Kasumi-1 (cell line): Measurements from ENCODE around the gene MYL9.
"Not testable (repeated sequence)": the region's sequence is repeated elsewhere in the genome, so short reads cannot be mapped to it uniquely, and the experiment has no call there.

Experiments
- DNase-seq, 2 experiments: peaks; one replicate each; lab custom pipeline; 2025; lab: John Stamatoyannopoulos, UW

The MYL9 gene

GRCh38 chr20:36549942-36550789 is 8.8 kb downstream of the MYL9 start:
- no peak for DNase-seq

DNA sequence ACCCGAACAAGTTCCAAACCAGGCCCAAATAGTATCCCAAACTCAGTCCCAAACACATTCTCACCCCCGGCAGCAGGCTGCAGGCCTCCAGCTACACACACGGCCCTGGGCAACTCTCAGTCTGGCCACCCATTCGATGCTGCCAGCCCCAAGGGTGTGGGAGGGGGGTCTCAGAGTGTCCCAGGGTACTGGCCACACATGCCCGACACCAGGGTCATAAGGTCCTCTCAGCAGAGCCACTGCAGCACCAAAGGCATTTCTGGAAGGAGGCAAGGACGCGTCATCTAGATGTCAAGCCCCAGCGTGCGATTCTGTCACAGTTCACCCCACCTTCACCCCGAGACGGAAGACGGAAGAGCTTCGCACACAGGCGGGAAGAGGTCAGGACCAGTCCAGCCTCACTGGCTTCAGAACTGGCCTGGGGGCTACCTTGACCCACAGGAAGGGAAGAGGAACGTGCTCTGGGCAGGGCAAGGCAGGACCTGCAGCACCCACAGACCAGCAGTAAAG is 9.5 kb downstream of the MYL9 start:
- DNase-seq = no peak

GRCh38 chr20:36555248-36555647 is 13.9 kb downstream of the MYL9 start:
- no peak for DNase-seq

GRCh38 chr20:36562724-36563123 is 21.4 kb downstream of the MYL9 start:
- DNase-seq = no peak

GRCh38 chr20:36563374-36563773 is 22.1 kb downstream of the MYL9 start:
- no peak for DNase-seq

DNA sequence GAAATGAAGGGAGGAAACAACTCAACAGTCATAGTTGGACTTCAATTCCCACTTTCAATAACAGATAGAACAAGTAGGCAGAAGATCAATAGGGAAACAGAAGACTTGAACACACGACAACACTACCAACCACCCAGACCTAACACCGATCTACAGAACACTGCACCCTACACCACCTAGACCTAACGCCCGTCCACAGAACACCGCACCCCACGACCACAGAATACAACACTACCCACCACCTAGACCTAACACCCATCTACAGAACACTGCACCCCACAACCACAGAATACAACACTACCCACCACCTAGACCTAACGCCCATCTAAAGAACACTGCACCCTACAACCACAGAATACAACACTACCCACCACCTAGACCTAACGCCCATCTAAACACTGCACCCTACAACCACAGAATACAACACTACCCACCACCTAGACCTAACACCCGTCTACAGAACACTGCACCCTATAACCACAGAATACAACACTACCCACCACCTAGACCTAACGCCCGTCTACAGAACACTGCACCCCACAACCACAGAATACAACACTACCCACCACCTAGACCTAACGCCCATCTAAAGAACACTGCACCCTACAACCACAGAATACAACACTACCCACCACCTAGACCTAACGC is 22.9 kb downstream of the MYL9 start:
- not testable (repeated sequence) for DNase-seq

- DNase-seq = not testable (repeated sequence)
Measured at GRCh38 chr20:36564726-36565121, 23.4 kb downstream of the MYL9 start.

DNA sequence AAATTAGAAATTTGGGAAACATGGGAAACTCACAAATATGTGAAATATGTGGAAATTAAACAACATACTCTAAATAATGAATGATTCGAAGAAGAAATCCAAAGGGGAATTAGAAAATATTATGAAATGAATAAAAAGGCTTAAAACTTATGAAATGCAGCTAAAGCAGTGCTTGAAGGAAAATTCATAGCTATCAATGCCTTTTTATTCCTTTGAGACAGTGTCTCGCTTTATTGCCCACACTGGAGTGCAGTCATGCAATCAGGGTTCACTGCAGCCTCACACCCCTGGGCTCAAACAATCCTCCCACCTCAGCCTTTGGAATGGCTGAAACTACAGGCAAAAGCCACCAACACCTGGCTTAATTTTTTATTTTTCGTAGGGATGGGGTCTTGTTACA is 24.2 kb downstream of the MYL9 start:
- DNase-seq = no peak

GRCh38 chr20:36569847-36570429 is 28.6 kb downstream of the MYL9 start:
- no peak for DNase-seq

GRCh38 chr20:36571564-36572504 is 30.5 kb downstream of the MYL9 start:
- DNase-seq = peak in 1 of 2 experiments; percentile 17

DNA sequence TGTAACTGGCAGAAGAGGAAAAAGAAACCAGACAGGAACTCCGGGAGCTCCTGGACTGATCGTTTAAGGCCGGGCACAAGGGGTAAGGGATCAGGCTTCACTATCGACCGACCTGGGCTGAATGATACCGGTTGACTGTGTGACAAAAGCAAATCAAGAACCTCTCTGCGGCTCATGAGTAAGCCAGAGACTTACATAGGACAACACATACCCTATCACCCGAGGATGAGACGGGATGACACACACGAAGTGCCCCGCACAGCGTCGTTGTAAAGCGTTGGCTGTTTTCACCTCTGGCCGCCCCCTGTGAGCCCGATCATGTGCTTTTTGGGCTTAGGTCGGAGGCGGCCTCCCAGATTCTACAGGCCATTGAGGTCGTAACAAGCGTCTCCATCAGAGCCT is 31.4 kb downstream of the MYL9 start:
- DNase-seq = peak; percentile 43 to 45

DNA sequence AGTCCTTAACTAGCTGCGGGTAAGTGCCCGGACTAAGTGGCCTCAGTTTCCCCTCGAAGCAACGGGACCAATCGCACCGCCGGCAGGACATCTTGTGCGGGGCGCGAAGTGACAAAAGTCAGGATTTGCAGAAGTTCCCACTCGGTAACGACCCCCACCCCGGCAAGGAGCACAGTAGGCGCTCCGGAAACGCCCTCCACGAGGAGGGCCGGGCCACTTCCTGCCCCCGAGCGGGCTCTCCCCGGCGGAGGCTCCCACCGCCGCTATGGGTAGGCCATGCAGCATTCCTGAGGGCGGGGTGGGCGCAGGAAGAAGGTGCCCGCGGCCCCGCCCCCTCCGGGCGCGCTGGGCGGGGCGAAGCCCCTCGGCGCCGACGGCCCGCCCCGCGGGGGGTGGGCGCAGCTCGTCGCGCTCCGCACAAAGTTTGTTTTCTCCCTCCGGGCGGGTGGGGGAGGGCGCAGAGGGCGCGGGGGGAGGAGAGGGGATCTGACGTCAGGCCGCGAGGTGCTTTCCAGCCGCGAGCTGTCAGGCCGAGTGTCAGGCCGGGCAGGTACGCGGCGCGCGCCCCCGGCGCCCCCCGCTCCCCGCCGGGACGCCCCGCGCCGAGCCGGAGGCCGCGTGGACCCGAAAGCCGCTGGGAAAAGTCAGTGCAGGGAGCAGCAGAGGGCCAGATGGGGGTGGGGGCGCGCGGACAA is 31.9 kb downstream of the MYL9 start, which contains the start of gene TGIF2:
TSS of gene TGIF2 (plus strand) at position 495 of the 695 bp plus-strand sequence. CDS start 5,178 bp downstream, outside the sequence.
- DNase-seq = peak; percentile 87

DNA sequence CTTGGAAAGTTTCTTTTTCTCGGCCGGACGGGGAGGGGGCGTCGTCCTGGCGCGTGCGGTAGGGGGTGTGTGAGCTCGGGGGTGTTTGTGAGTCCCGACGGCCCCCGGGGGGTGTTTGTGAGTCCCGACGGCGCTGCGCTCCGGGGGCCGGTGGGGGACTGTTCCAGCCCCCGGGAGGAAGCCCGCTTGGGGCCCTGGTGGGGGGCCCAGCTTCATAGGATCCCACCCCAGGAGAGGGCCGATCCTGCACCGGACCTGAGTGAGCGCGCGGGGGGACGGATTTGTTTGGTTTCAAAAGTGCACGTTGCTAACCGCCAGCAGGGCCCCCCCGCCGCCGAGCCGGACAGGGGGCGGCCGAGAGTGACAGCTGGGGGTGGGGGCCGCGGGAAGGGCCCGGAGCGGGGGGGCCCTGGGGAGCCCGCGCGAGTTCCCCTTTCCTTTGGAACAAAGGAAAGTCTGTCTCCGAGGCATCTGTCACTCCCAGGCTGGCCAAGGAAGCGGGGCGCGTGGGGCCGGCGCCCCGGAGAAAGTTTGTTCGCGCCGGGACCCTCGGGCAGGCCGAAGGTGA is 32.6 kb downstream of the MYL9 start:
- DNase-seq = peak; percentile 63 to 66

- peak; percentile 26 to 47 for DNase-seq
Measured at GRCh38 chr20:36574366-36575135, 33.2 kb downstream of the MYL9 start.

DNA sequence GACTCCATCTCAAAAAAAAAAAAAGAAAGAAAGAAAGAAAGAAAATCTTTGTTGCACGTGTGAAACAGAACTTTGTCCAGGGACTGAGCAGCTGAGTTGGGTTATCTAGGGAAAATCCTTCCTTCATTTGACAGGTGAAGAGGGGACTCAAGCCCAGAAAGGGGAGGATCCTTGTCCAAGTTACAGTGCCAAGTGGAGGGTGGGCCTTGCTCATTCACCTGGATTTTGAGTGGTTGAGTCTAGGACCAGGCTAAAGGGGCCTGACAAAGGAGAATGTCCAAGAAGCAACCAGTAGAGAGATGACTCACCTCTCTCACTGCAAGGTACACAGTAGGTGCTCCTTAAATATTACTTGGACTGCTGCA is 34.7 kb downstream of the MYL9 start:
- no peak for DNase-seq

GRCh38 chr20:36578356-36579041 is 37.2 kb downstream of the MYL9 start:
- no peak for DNase-seq

GRCh38 chr20:36579996-36580545 is 38.8 kb downstream of the MYL9 start:
- DNase-seq = no peak

- no peak for DNase-seq
Measured at GRCh38 chr20:36582322-36582721, 41.0 kb downstream of the MYL9 start.

DNA sequence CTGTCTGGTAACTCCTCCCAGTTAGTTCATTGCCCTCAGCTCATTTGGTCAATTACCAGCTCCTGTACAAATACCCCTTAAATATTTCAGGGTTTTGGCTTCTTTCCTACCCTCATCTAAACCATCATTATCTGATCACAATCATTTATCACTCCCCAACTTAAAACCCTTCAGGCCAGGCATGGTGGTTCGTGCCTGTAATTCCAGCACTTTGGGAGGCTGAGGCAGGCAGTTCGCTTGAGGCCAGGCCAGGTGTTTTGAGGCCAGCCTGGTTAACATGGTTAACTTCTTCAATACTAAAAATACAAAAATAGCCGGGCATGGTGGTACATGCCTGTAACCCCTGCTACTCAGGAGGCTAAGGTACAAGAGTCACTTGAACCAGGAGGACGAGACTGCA is 41.5 kb downstream of the MYL9 start:
- DNase-seq = no peak
